ENCODE measurements around the gene CCDC81. TPM values are rescaled to one million over a fixed set of nuclear protein-coding genes. Genes with fewer than 3 reads are reported as not detected.

The CCDC81 gene
- total and polyA plus RNA-seq, 2 of the 13 experiments (the other 11 are each of a cell fraction or from before 2014, with no cell fraction given): 0.15 to 0.22 TPM

GRCh38 chr11:86456075-86456939 lies 81.6 kb downstream of the CCDC81 start (continued):
- no peak for TF ChIP-seq ZNF564 (CRISPR knock-in tag; IDR thresholded peaks at IDR 0.05)
- no peak for TF ChIP-seq RCOR2 (CRISPR knock-in tag; IDR thresholded peaks at IDR 0.05)
- TF ChIP-seq SOX13 (IDR thresholded peaks at IDR 0.05): no peak
- TF ChIP-seq SOX13 (CRISPR knock-in tag; conservative IDR thresholded peaks at IDR 0.05 in 1 of 2, IDR thresholded peaks at IDR 0.05 in 1 of 2): peak in 1 of 2 experiments; percentile 72; a peak in 2 of 4 replicates
- TF ChIP-seq, protein P1, sequence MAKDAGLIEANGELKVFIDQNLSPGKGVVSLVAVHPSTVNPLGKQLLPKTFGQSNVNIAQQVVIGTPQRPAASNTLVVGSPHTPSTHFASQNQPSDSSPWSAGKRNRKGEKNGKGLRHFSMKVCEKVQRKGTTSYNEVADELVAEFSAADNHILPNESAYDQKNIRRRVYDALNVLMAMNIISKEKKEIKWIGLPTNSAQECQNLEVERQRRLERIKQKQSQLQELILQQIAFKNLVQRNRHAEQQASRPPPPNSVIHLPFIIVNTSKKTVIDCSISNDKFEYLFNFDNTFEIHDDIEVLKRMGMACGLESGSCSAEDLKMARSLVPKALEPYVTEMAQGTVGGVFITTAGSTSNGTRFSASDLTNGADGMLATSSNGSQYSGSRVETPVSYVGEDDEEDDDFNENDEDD (CRISPR knock-in tag; IDR thresholded peaks at IDR 0.05; ENCODE audit: borderline replicate concordance): no peak
- no peak for TF ChIP-seq ZNF513 (CRISPR knock-in tag; conservative IDR thresholded peaks at IDR 0.05)
- no peak for TF ChIP-seq ZKSCAN5 (CRISPR knock-in tag; IDR thresholded peaks at IDR 0.05)
- no peak for TF ChIP-seq ZNF501 (CRISPR knock-in tag; IDR thresholded peaks at IDR 0.05)
- TF ChIP-seq THAP11 (CRISPR knock-in tag; IDR thresholded peaks at IDR 0.05): no peak; the same call in 1 of the 2 replicates
- peak; percentile 31; the same call in 1 of the 2 replicates for TF ChIP-seq FOSL2 (CRISPR knock-in tag; IDR thresholded peaks at IDR 0.05)
- TF ChIP-seq ZNF770 (CRISPR knock-in tag; IDR thresholded peaks at IDR 0.05): no peak
- TF ChIP-seq ZNF781 (CRISPR knock-in tag; IDR thresholded peaks at IDR 0.05; ENCODE audit: borderline replicate concordance, not compliant biosample characterization): no peak
- TF ChIP-seq, protein P2, sequence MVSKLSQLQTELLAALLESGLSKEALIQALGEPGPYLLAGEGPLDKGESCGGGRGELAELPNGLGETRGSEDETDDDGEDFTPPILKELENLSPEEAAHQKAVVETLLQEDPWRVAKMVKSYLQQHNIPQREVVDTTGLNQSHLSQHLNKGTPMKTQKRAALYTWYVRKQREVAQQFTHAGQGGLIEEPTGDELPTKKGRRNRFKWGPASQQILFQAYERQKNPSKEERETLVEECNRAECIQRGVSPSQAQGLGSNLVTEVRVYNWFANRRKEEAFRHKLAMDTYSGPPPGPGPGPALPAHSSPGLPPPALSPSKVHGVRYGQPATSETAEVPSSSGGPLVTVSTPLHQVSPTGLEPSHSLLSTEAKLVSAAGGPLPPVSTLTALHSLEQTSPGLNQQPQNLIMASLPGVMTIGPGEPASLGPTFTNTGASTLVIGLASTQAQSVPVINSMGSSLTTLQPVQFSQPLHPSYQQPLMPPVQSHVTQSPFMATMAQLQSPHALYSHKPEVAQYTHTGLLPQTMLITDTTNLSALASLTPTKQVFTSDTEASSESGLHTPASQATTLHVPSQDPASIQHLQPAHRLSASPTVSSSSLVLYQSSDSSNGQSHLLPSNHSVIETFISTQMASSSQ (IDR thresholded peaks at IDR 0.05; ENCODE audit: low read depth): no peak
- TF ChIP-seq, protein P2 (CRISPR knock-in tag; IDR thresholded peaks at IDR 0.05; ENCODE audit: borderline replicate concordance): no peak
- TF ChIP-seq ZNF644 (CRISPR knock-in tag; IDR thresholded peaks at IDR 0.05; ENCODE audit: low read depth): no peak
- no peak for TF ChIP-seq SIX1 (CRISPR knock-in tag; IDR thresholded peaks at IDR 0.05; ENCODE audit: borderline replicate concordance)
- TF ChIP-seq ZNF335 (CRISPR knock-in tag; IDR thresholded peaks at IDR 0.05): 0 out of 2 replicates have a peak, but pooled peaks have one; percentile 25
- no peak for TF ChIP-seq SRF (IDR thresholded peaks at IDR 0.05; ENCODE audit: low read depth, low read length)
- no peak for TF ChIP-seq HMG20A (CRISPR knock-in tag; IDR thresholded peaks at IDR 0.05; ENCODE audit: borderline replicate concordance)
- no peak for TF ChIP-seq KLF13 (CRISPR knock-in tag; IDR thresholded peaks at IDR 0.05)
